Measurements from ENCODE around the gene IGSF8. TPM values are rescaled to one million over a fixed set of nuclear protein-coding genes. Genes with fewer than 3 reads are reported as not detected.

Gene IGSF8
- polyA plus RNA-seq, 2 of the 4 experiments (the other 2 are of a cell fraction): 7.3 to 7.8 TPM

- TF ChIP-seq SMC3 (IDR thresholded peaks at IDR 0.05) (peak; percentile 97), EHF (CRISPR knock-in tag; IDR thresholded peaks at IDR 0.05) (no peak), RAD21 (conservative IDR thresholded peaks at IDR 0.05 in 1 of 2, IDR thresholded peaks at IDR 0.05 in 1 of 2) (peak; percentile 97 to 98), CTCF (IDR thresholded peaks at IDR 0.05) (peak; percentile 94), RFX5 (IDR thresholded peaks at IDR 0.05) (0 out of 2 replicates have a peak, but pooled peaks have one; percentile 43), POLR2A (IDR thresholded peaks at IDR 0.05; ENCODE audit: low read length) (no peak), CBX8 (IDR thresholded peaks at IDR 0.05) (no peak), ZFP36 (IDR thresholded peaks at IDR 0.05; ENCODE audit: borderline replicate concordance, partially characterized antibody) (no peak), EHMT2 (IDR thresholded peaks at IDR 0.05; ENCODE audit: low read depth) (no peak), RARB (CRISPR knock-in tag; IDR thresholded peaks at IDR 0.05) (no peak)
Measured at GRCh38 chr1:160101037-160101716, 2.8 kb upstream of the IGSF8 start (continued).

- Histone ChIP-seq H3K4me2 (peak overlapping the region; percentile 97), H3K4me3 (no peak overlapping the region), H3K4me1 (peaks cover 37% of the 10 kb centered on the region), H3K9me3 (no peaks in the 10 kb centered on the region), H3K27ac (0 out of 6 replicates have a peak overlapping the region, but pooled peaks of 1 of the 2 experiments have one; percentile 11)
- ChIA-PET CTCF (interaction anchor here (1.0 to 12.1 kb wide), 23 partner anchors 14 to 277 kb away, joined by 4 to 222 read pairs (median 22); partner anchors contain the start of genes ATP1A2, CASQ1, KCNJ9 and PEA15), POLR2A (no interaction called here)
- FAIRE-seq (no peak), ATAC-seq (no peak), DNase-seq (ENCODE audit: low read depth in 1 of 2, low spot score in 1 of 2) (no peak)
- no peak for TF ChIP-seq FOXS1 (CRISPR knock-in tag; IDR thresholded peaks at IDR 0.05)
- no peak for TF ChIP-seq EHF (CRISPR knock-in tag; IDR thresholded peaks at IDR 0.05)
- TF ChIP-seq FOSB (CRISPR knock-in tag; IDR thresholded peaks at IDR 0.05): no peak
- TF ChIP-seq KDM1A (IDR thresholded peaks at IDR 0.05; ENCODE audit: low read depth): no peak
- WGBS (ENCODE audit: missing lambda C conversion rate): 79% methylated on average over 2 of the region's 2 CpGs
Measured at GRCh38 chr1:160099716-160100375, 1.4 kb upstream of the IGSF8 start.

GRCh38 chr1:160098852-160099561 is 588 bp upstream of the IGSF8 start:
- peak overlapping the region; percentile 74 to 82 for H3K27ac ChIP-seq
- 7% methylated on average over 8 of the region's 40 CpGs for WGBS (ENCODE audit: missing lambda C conversion rate)
- peak overlapping the region; percentile 97 for H3K4me2 ChIP-seq
- H3K4me1 ChIP-seq: peaks cover 37% of the 10 kb centered on the region
- peak; percentile 92 for DNase-seq (ENCODE audit: low read depth in 1 of 2, low spot score in 1 of 2)
- H3K4me3 ChIP-seq: peak overlapping the region; percentile 83
- CTCF ChIA-PET: interaction anchor here (1.2 to 6.0 kb wide), 4 partner anchors 13 to 193 kb away, joined by 4 to 80 read pairs (median 15); no protein-coding TSS in a partner anchor
- FAIRE-seq: no peak
- POLR2A ChIA-PET: no interaction called here
- peak; percentile 80 to 89 for ATAC-seq
- no peaks in the 10 kb centered on the region for H3K9me3 ChIP-seq
- TF ChIP-seq SMC3 (IDR thresholded peaks at IDR 0.05) (no peak), FOSB (CRISPR knock-in tag; IDR thresholded peaks at IDR 0.05) (no peak), BHLHE40 (IDR thresholded peaks at IDR 0.05; ENCODE audit: low read depth, low read length) (no peak), HMGXB4 (CRISPR knock-in tag; IDR thresholded peaks at IDR 0.05; ENCODE audit: borderline replicate concordance) (no peak), CBX8 (IDR thresholded peaks at IDR 0.05) (no peak), NFE2L2 (conservative IDR thresholded peaks at IDR 0.05; ENCODE audit: low read length) (no peak), ZFP36 (IDR thresholded peaks at IDR 0.05; ENCODE audit: borderline replicate concordance, partially characterized antibody) (no peak), MAZ (IDR thresholded peaks at IDR 0.05; ENCODE audit: borderline replicate concordance, low read depth, low read length) (no peak), REST (IDR thresholded peaks at IDR 0.05) (no peak), POLR2A (IDR thresholded peaks at IDR 0.05; ENCODE audit: low read length) (peak; percentile 17; the same call in 1 of the 2 replicates), TFCP2L1 (CRISPR knock-in tag; IDR thresholded peaks at IDR 0.05) (no peak), EHF (CRISPR knock-in tag; IDR thresholded peaks at IDR 0.05) (no peak), PHF8 (IDR thresholded peaks at IDR 0.05; ENCODE audit: borderline replicate concordance, low read depth) (peak; percentile 36; the same call in 1 of the 2 replicates), HES2 (IDR thresholded peaks at IDR 0.05) (no peak), FOSL2 (IDR thresholded peaks at IDR 0.05) (no peak), FOSL2 (CRISPR knock-in tag; IDR thresholded peaks at IDR 0.05) (no peak)

All from A549 (cell line).